Panc1 (cell line): Measurements from ENCODE around the gene SCD. TPM values are rescaled to one million over a fixed set of nuclear protein-coding genes. Genes with fewer than 3 reads are reported as not detected.

Experiments used
- ATAC-seq: fragments of 200-7000 bp; cut with Tn5 transposase; 2 replicates; pipeline ENCODE4 v1.9.1; 2020; ENCODE audit warnings: mild to moderate bottlenecking, moderate library complexity
- BruUV-seq: library from RNA; stranded (reverse); fragments of 400-500 nt; replicated peaks from 2 replicates; lab custom pipeline; 2021; lab: Mats Ljungman, UMichigan
- CTCF ChIA-PET: fragments of 300-600 bp; sonication (Branson Sonifier 250); formaldehyde crosslinking; loops from one replicate; lab custom pipeline; 2022; ENCODE audit warnings: antibody characterized with exemption; lab: Charles Lee
- POLR2A ChIA-PET: fragments of 300-600 bp; sonication (Branson Sonifier 250); formaldehyde crosslinking; loops from one replicate; lab custom pipeline; 2022; ENCODE audit warnings: antibody characterized with exemption; lab: Charles Lee
- DNase-seq: peaks from one replicate; pipeline ENCODE4 v3.0.0-alpha.2; 2010; ENCODE audit warnings: low read depth, low spot score
- H3K27ac ChIP-seq: 2 replicates; pipeline ENCODE4 v1.5.1; 2011; ENCODE audit warnings: mild to moderate bottlenecking, low read length, inconsistent platforms
- H3K27me3 ChIP-seq: fragments of 200-500 bp; sonication (Bioruptor generic); 2 replicates; pipeline ENCODE4 v1.6.0; 2014; ENCODE audit warnings: low read length, inconsistent platforms; ENCODE audit not compliant: control insufficient read depth, insufficient read depth
- H3K36me3 ChIP-seq: fragments of 200-500 bp; sonication (Bioruptor generic); 2 replicates; pipeline ENCODE4 v1.5.1; 2014; ENCODE audit warnings: inconsistent platforms, mild to moderate bottlenecking, low read length, moderate library complexity; ENCODE audit not compliant: control insufficient read depth, insufficient read depth
- H3K4me1 ChIP-seq: 2 replicates; pipeline ENCODE4 v1.5.1; 2011; ENCODE audit warnings: inconsistent platforms, mild to moderate bottlenecking, low read length, moderate library complexity; ENCODE audit not compliant: control insufficient read depth, insufficient read depth
- H3K4me3 ChIP-seq, 2 experiments: 2 replicates each; pipeline ENCODE4 v1.5.1; 2011 to 2012; ENCODE audit warnings: low read depth in 2 of 2, low read length in 2 of 2, mild to moderate bottlenecking in 2 of 2, inconsistent platforms in 1 of 2, moderate library complexity in 1 of 2
- H3K9me3 ChIP-seq: fragments of 200-500 bp; sonication (Bioruptor generic); 2 replicates; pipeline ENCODE4 v1.5.1; 2014; ENCODE audit warnings: low read depth, mild to moderate bottlenecking, inconsistent platforms, low read length, moderate library complexity; ENCODE audit not compliant: control insufficient read depth, insufficient read depth
- POLR2AphosphoS5 ChIP-seq: IDR thresholded peaks from 2 replicates; pipeline ENCODE4 v1.6.1; 2012; ENCODE audit warnings: mild to moderate bottlenecking, low read depth, low read length, moderate library complexity
- SIN3A ChIP-seq: IDR thresholded peaks from 2 replicates; pipeline ENCODE4 v1.6.1; 2012; ENCODE audit warnings: low read depth, mild to moderate bottlenecking, low read length, moderate library complexity, borderline replicate concordance; ENCODE audit not compliant: insufficient read depth
- TCF7L2 ChIP-seq: IDR thresholded peaks from 2 replicates; pipeline ENCODE4 v1.6.1; 2011; ENCODE audit warnings: mild to moderate bottlenecking, low read depth, low read length, inconsistent platforms
- in situ Hi-C: cut with HindIII; loops from 2 replicates; pipeline ENCODE4 v1.10.0; 2016; ENCODE audit warnings: low sequenced_read_pairs, low pct_unique_long_range_greater_than_20kb
- intact Hi-C: fragments of 100-400 bp; cut with micrococcal nuclease; formaldehyde crosslinking; loops from one replicate; pipeline ENCODE4 v1.10.0; 2022; ENCODE audit not compliant: unreplicated experiment
- total RNA-seq: library from RNA; stranded (reverse); gene quantifications from one replicate; pipeline ENCODE4 v1.2.1, GENCODE V29; 2021; ENCODE audit not compliant: unreplicated experiment
- TF ChIP-seq, protein P1 (sequence below): fragments of 450-650 bp; IDR thresholded peaks from 2 replicates; pipeline ENCODE4 v1.5.1; 2017; ENCODE audit warnings: mild to moderate bottlenecking
- TF ChIP-seq, protein P2 (sequence below), 2 experiments: IDR thresholded peaks; 2 replicates each; pipeline ENCODE4 v1.6.1; 2011 to 2012; ENCODE audit warnings: low read depth in 2 of 2, control low read depth in 1 of 2, low read length in 1 of 2, mild to moderate bottlenecking in 1 of 2, moderate library complexity in 1 of 2; ENCODE audit not compliant: insufficient read depth in 1 of 2

Gene SCD
- total RNA-seq, 1 experiment from 2014 or later: 1,345 TPM

DNA sequence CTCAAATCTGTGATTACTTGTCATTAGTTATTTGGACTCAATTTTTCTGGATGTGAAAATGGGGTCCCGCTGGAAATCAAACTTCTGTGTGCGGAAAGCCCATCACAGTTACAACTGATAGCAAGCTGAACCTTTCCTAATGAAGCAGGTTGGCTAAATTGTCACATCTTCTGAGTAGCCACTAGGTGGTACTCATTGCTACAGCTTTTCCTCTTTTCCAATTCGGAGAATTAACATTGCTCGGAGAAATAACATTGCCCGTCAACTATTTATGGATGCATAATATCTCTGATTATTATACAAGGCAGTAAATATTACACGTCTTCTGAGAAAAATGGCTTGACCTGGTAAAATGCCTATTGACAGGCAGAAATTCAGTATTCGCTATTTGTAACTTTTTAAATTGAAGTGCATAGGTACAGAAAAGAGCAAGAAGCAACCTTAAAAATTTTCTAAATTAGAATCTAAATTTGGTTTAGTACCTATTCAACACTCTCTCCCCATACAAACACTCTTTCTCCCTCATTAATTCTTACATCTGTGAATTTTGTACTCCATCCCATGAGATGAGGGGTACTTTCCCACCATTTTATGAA lies 43.2 kb upstream of the SCD start:
- TF ChIP-seq, protein P1, sequence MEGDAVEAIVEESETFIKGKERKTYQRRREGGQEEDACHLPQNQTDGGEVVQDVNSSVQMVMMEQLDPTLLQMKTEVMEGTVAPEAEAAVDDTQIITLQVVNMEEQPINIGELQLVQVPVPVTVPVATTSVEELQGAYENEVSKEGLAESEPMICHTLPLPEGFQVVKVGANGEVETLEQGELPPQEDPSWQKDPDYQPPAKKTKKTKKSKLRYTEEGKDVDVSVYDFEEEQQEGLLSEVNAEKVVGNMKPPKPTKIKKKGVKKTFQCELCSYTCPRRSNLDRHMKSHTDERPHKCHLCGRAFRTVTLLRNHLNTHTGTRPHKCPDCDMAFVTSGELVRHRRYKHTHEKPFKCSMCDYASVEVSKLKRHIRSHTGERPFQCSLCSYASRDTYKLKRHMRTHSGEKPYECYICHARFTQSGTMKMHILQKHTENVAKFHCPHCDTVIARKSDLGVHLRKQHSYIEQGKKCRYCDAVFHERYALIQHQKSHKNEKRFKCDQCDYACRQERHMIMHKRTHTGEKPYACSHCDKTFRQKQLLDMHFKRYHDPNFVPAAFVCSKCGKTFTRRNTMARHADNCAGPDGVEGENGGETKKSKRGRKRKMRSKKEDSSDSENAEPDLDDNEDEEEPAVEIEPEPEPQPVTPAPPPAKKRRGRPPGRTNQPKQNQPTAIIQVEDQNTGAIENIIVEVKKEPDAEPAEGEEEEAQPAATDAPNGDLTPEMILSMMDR: peak; percentile 86
- no peak for TF ChIP-seq POLR2AphosphoS5
- no peak for TF ChIP-seq SIN3A
- Histone ChIP-seq H3K27ac (no peak overlapping the region), H3K27me3 (peaks cover 8% of the 10 kb centered on the region; the same call in 1 of the 2 replicates), H3K36me3 (no peaks in the 10 kb centered on the region), H3K9me3 (no peaks in the 10 kb centered on the region), H3K4me3 (no peak overlapping the region), H3K4me1 (no peaks in the 10 kb centered on the region)
- BruUV-seq: no TSS peak
- DNase-seq (peak; percentile 41), ATAC-seq (peak; percentile 89)
- in situ Hi-C loops: no loop called here
- intact Hi-C loops: loop anchor here (10.0 kb wide), 1 partner anchor 131 kb away; no protein-coding TSS in a partner anchor
- CTCF ChIA-PET: interaction anchor here (0.6 to 1.0 kb wide), 3 partner anchors 125 to 215 kb away, joined by 3 to 4 read pairs (median 3); no protein-coding TSS in a partner anchor
- POLR2A ChIA-PET: no interaction called here

DNA sequence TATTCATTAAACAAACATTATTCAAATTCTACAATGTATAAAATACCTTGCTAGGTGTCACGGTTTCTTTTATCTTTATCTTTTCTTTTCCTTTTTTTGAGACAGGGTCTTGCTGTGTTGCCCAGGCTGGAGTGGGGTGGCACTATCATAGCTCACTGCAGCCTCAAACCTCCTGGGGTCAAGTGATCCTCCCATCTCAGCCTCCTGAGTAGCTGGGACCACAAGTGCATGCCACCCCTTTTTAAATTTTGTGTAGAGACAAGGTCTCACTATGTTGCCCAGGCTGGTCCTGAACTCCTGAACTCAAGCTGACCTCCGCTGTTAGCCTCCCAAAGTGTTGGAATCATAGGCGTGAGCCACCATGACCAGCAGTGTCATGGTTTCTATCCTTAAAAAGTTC lies 42.6 kb upstream of the SCD start:
- H3K9me3 ChIP-seq: no peaks in the 10 kb centered on the region
- intact Hi-C loops: loop anchor here (10.0 kb wide), 1 partner anchor 130 kb away; no protein-coding TSS in a partner anchor
- no peak for DNase-seq

More for the DNA sequence above, 42.6 kb upstream of the SCD start:
- no peaks in the 10 kb centered on the region for H3K36me3 ChIP-seq
- H3K4me1 ChIP-seq: no peaks in the 10 kb centered on the region
- no peak for ATAC-seq
- BruUV-seq: no TSS peak
- TF ChIP-seq, protein P2, sequence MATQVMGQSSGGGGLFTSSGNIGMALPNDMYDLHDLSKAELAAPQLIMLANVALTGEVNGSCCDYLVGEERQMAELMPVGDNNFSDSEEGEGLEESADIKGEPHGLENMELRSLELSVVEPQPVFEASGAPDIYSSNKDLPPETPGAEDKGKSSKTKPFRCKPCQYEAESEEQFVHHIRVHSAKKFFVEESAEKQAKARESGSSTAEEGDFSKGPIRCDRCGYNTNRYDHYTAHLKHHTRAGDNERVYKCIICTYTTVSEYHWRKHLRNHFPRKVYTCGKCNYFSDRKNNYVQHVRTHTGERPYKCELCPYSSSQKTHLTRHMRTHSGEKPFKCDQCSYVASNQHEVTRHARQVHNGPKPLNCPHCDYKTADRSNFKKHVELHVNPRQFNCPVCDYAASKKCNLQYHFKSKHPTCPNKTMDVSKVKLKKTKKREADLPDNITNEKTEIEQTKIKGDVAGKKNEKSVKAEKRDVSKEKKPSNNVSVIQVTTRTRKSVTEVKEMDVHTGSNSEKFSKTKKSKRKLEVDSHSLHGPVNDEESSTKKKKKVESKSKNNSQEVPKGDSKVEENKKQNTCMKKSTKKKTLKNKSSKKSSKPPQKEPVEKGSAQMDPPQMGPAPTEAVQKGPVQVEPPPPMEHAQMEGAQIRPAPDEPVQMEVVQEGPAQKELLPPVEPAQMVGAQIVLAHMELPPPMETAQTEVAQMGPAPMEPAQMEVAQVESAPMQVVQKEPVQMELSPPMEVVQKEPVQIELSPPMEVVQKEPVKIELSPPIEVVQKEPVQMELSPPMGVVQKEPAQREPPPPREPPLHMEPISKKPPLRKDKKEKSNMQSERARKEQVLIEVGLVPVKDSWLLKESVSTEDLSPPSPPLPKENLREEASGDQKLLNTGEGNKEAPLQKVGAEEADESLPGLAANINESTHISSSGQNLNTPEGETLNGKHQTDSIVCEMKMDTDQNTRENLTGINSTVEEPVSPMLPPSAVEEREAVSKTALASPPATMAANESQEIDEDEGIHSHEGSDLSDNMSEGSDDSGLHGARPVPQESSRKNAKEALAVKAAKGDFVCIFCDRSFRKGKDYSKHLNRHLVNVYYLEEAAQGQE (IDR thresholded peaks at IDR 0.05; ENCODE audit: insufficient read depth in 1 of 2, low read depth in 2 of 2, low read length in 1 of 2): no peak
- TF ChIP-seq, protein P1: no peak
- TF ChIP-seq SIN3A: no peak
- no peak for TF ChIP-seq TCF7L2
- no peak for TF ChIP-seq POLR2AphosphoS5
- H3K4me3 ChIP-seq: no peak overlapping the region
- H3K27me3 ChIP-seq: peaks cover 9% of the 10 kb centered on the region; the same call in 1 of the 2 replicates
- no peak overlapping the region for H3K27ac ChIP-seq
- POLR2A ChIA-PET: no interaction called here
- in situ Hi-C loops: no loop called here
- CTCF ChIA-PET: interaction anchor here (0.7 to 1.2 kb wide), 3 partner anchors 12 to 389 kb away, joined by 4 to 9 read pairs (median 7); no protein-coding TSS in a partner anchor
